SK-N-SH (cell line): ENCODE data around the gene SIDT2. TPM values are rescaled to one million over a fixed set of nuclear protein-coding genes. Genes with fewer than 3 reads are reported as not detected.
A peak's percentile ranks its signal among the peaks of the same experiment; 100 is the strongest.
"Not testable (repeated sequence)": the region's sequence is repeated elsewhere in the genome, so short reads cannot be mapped to it uniquely, and the experiment has no call there.

ENCODE experiments used
- CTCF ChIA-PET: fragments of 300-600, 350-600 bp; formaldehyde crosslinking; extraction: SDS; loops from one replicate; lab custom pipeline; 2021; lab: Yijun Ruan, JAX
- POLR2A ChIA-PET: fragments of 350-600 bp; sonication (Branson Sonifier 250); formaldehyde crosslinking; extraction: SDS; loops from one replicate; lab custom pipeline; 2020; ENCODE audit warnings: antibody characterized with exemption, inconsistent platforms; lab: Yijun Ruan, JAX
- DNase-seq: peaks from one replicate; pipeline ENCODE4 v3.0.0; 2012
- H2AFZ ChIP-seq: fragments of 200-600 bp; sonication (generic); 2 replicates; pipeline ENCODE4 v1.8.1; 2016; ENCODE audit warnings: antibody characterized with exemption, mild to moderate bottlenecking, low read depth
- H3F3A ChIP-seq: fragments of 200-600 bp; sonication (generic); replicated peaks from 2 replicates; pipeline ENCODE3; 2016; ENCODE audit warnings: antibody characterized with exemption, mild to moderate bottlenecking; ENCODE audit not compliant: insufficient read depth
- H3K27ac ChIP-seq, 2 experiments: fragments of 200-500 bp in 1 of 2; fragments of 200-600 bp in 1 of 2; sonication (Bioruptor generic) in 1 of 2; sonication (generic), shearing (Covaris generic) in 1 of 2; 2 replicates each; pipeline versions ENCODE4 v1.5.1 to v1.6.1; 2014 to 2016; ENCODE audit warnings: low read depth in 2 of 2, inconsistent platforms in 1 of 2, low read length in 1 of 2, mild to moderate bottlenecking in 1 of 2, mixed read lengths in 1 of 2
- H3K27me3 ChIP-seq: fragments of 200-600 bp; sonication (generic), shearing (Covaris generic); 2 replicates; pipeline ENCODE4 v1.6.1; 2016; ENCODE audit warnings: mixed run types; ENCODE audit not compliant: insufficient read depth
- H3K36me3 ChIP-seq, 2 experiments: fragments of 200-500 bp in 1 of 2; fragments of 200-600 bp in 1 of 2; sonication (Bioruptor generic) in 1 of 2; sonication (generic) in 1 of 2; replicated peaks in 1 of 2; 2 replicates each; pipeline versions ENCODE3 to v1.5.1; 2014 to 2016; ENCODE audit warnings: low read length in 1 of 2, mild to moderate bottlenecking in 1 of 2; ENCODE audit not compliant: insufficient read depth in 2 of 2, control insufficient read depth in 1 of 2
- H3K4me1 ChIP-seq, 2 experiments: fragments of 200-500 bp in 1 of 2; fragments of 200-600 bp in 1 of 2; sonication (Bioruptor generic) in 1 of 2; sonication (generic), shearing (Covaris generic) in 1 of 2; 2 replicates each; pipeline versions ENCODE4 v1.5.1 to v1.6.1; 2014 to 2016; ENCODE audit warnings: low read depth in 1 of 2, low read length in 1 of 2, mixed run types in 1 of 2; ENCODE audit not compliant: insufficient read depth in 2 of 2, control insufficient read depth in 1 of 2
- H3K4me2 ChIP-seq: fragments of 200-600 bp; sonication (generic), shearing (Covaris generic); 2 replicates; pipeline ENCODE4 v1.6.1; 2017; ENCODE audit warnings: mixed run types
- H3K4me3 ChIP-seq, 2 experiments: fragments of 200-500 bp in 1 of 2; fragments of 200-600 bp in 1 of 2; sonication (Bioruptor generic) in 1 of 2; sonication (generic), shearing (Covaris generic) in 1 of 2; 2 replicates each; pipeline versions ENCODE4 v1.5.1 to v1.8.1; 2014 to 2016; ENCODE audit warnings: low read depth in 2 of 2, inconsistent platforms in 1 of 2, low read length in 1 of 2, mild to moderate bottlenecking in 1 of 2, mixed read lengths in 1 of 2, moderate library complexity in 1 of 2
- H3K79me2 ChIP-seq: fragments of 200-600 bp; sonication (generic); 2 replicates; pipeline ENCODE4 v1.8.1; 2017; ENCODE audit warnings: mild to moderate bottlenecking; ENCODE audit not compliant: insufficient read depth
- H3K9ac ChIP-seq: fragments of 200-600 bp; sonication (generic); 2 replicates; pipeline ENCODE4 v1.6.1; 2017; ENCODE audit warnings: mixed run types
- H3K9me2 ChIP-seq: fragments of 200-600 bp; sonication (generic); 2 replicates; pipeline ENCODE4 v1.6.1; 2017; ENCODE audit warnings: mixed run types
- H3K9me3 ChIP-seq: fragments of 200-600 bp; sonication (generic); 2 replicates; pipeline ENCODE4 v1.6.1; 2017; ENCODE audit warnings: mixed run types, mild to moderate bottlenecking, moderate library complexity
- H4K20me1 ChIP-seq: fragments of 200-600 bp; sonication (generic); 2 replicates; pipeline ENCODE4 v1.6.1; 2017; ENCODE audit warnings: mild to moderate bottlenecking, mixed run types; ENCODE audit not compliant: insufficient read depth
- WGBS: methylation state at CpG from one replicate; pipeline ENCODE4 v1.1.6; 2017; ENCODE audit warnings: low lambda C conversion rate; 5-methylcytosine and 5-hydroxymethylcytosine counted together
- polyA plus RNA-seq, 3 experiments: library from polyadenylated mRNA; depleted of rRNA; stranded (reverse); fragments of >200 nt; gene quantifications; 2 replicates each; pipeline ENCODE4 v1.2.3, GENCODE V29; 2012
- TF ChIP-seq, protein P1 (sequence below): fragments of 200-600 bp; sonication (generic); IDR thresholded peaks from 2 replicates; pipeline ENCODE4 v1.6.1; 2017; ENCODE audit warnings: antibody characterized with exemption, mild to moderate bottlenecking, moderate library complexity

Gene SIDT2
- polyA plus RNA-seq, 1 of the 3 experiments (the other 2 are of a cell fraction) = 17.5 TPM

DNA sequence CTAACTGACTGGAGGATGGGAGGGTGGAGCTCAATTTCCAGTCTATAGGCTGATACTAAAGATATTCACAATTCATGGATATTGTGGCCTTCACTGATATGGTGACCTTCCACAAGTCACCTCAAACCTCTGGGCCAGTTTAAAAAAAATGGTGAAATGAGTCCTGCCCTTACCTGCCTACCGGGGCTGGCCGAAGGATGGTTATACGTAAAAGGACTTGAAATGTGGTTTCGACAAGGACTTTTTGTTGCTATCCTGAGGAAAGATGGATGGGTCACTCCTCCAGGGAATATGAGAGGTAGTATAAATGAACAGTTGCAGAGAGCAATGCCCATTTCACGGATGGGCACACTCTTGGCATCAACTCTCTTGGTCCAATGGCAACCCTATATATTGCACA, 28.9 kb downstream of the SIDT2 start:
- H3K27ac ChIP-seq, DNase-seq, H3K9ac ChIP-seq, H3K9me3 ChIP-seq, POLR2A ChIA-PET, H3K4me2 ChIP-seq, H3K4me1 ChIP-seq, H2AFZ ChIP-seq, H3K9me2 ChIP-seq, CTCF ChIA-PET, H3K27me3 ChIP-seq, H3K4me3 ChIP-seq: not testable (repeated sequence)
- H3K79me2 ChIP-seq = peaks cover 15% of the 10 kb centered on the region; the same call in 1 of the 2 replicates
- H3K36me3 ChIP-seq = peaks cover 7 to 29% of the 10 kb centered on the region in 2 experiments
- WGBS = 94% methylated on average over 5 of the region's 5 CpGs
- peaks cover 19% of the 10 kb centered on the region; the same call in 1 of the 2 replicates for H4K20me1 ChIP-seq
- H3F3A ChIP-seq = peaks cover 34% of the 10 kb centered on the region

DNA sequence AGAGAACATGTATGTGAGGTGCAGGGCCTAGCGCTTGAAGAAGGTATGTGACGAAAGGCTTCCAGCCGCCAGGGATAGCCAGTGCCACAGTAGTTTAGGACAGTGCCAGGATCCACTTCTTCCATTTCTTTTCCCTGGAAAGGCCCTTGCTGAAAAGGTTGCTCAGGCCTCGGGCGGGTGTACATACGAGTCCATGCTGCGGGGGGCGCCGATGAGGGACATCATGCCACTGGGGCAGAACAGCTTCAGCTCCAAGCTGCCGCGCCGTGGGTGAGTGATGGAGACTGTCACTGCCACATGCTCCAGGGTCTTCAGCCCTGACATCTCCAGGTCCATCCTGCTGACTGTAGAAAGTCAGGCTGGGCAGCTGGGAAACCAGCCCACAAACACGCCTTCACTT, 30.2 kb downstream of the SIDT2 start:
- H3K27ac ChIP-seq, POLR2A ChIA-PET, DNase-seq, CTCF ChIA-PET, H4K20me1 ChIP-seq, H3K79me2 ChIP-seq, H3K4me3 ChIP-seq, H3K9me2 ChIP-seq, H3K9me3 ChIP-seq, H2AFZ ChIP-seq, H3K4me2 ChIP-seq, H3K9ac ChIP-seq, H3K4me1 ChIP-seq, H3K27me3 ChIP-seq: not testable (repeated sequence)
- TF ChIP-seq, protein P1, sequence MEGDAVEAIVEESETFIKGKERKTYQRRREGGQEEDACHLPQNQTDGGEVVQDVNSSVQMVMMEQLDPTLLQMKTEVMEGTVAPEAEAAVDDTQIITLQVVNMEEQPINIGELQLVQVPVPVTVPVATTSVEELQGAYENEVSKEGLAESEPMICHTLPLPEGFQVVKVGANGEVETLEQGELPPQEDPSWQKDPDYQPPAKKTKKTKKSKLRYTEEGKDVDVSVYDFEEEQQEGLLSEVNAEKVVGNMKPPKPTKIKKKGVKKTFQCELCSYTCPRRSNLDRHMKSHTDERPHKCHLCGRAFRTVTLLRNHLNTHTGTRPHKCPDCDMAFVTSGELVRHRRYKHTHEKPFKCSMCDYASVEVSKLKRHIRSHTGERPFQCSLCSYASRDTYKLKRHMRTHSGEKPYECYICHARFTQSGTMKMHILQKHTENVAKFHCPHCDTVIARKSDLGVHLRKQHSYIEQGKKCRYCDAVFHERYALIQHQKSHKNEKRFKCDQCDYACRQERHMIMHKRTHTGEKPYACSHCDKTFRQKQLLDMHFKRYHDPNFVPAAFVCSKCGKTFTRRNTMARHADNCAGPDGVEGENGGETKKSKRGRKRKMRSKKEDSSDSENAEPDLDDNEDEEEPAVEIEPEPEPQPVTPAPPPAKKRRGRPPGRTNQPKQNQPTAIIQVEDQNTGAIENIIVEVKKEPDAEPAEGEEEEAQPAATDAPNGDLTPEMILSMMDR = peak; percentile 21; the same call in 1 of the 2 replicates
- Histone ChIP-seq H3F3A (peaks cover 30% of the 10 kb centered on the region), H3K36me3 (peaks cover 7 to 31% of the 10 kb centered on the region in 2 experiments)
- WGBS = 93% methylated on average over 6 of the region's 13 CpGs

DNA sequence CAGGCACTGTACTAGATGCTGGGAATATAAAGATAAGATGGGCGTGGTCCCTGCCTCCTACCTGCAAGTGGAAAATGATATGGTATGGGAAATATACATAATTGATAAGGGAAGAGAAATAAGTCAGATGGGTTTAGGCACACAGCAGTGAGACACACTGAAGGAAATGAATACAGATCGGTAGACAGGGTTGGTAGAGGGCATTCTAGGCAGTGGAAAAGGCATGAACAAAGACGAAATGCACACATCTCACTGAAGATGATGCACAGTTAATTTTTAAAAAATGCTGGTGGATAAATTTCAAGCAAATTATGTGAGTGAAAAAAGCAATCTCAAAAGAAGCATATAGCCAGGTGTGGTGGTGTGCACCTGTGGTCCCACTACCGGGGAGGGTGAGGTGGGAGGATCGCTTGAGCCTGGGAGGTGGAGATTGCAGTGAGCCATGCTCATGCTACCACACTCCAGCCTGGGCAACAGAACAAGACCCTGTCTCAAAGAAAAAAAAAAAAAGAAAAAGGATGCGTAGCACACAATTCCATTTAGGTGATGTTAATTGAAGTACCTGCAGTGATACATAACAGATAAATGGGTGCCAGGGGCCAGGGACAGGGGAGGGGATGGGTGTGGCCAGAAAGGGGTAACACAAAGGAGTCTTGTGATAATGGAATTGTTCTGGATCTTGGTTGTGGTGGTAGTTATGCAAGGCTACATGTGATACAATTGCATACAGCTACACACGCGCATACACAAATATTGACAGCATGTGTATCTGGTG, 31.0 kb downstream of the SIDT2 start:
- H2AFZ ChIP-seq, H3K4me3 ChIP-seq, CTCF ChIA-PET, H3K9me2 ChIP-seq, DNase-seq, H3K4me1 ChIP-seq, H4K20me1 ChIP-seq, H3K9ac ChIP-seq, H3K9me3 ChIP-seq, H3K79me2 ChIP-seq, H3K4me2 ChIP-seq, H3K27me3 ChIP-seq, POLR2A ChIA-PET, H3K27ac ChIP-seq: not testable (repeated sequence)
- 89% methylated on average over 7 of the region's 8 CpGs for WGBS
- Histone ChIP-seq H3K36me3 (peaks cover 7 to 24% of the 10 kb centered on the region in 2 experiments), H3F3A (peaks cover 29% of the 10 kb centered on the region)
